ENCODE data around the gene PROX1.

- TF ChIP-seq CTCF (IDR thresholded peaks at IDR 0.05; ENCODE audit: insufficient read depth, low read length) (no peak), REST (IDR thresholded peaks at IDR 0.05; ENCODE audit: insufficient replicate concordance, low read depth) (no peak), POLR2AphosphoS5 (IDR thresholded peaks at IDR 0.05; ENCODE audit: low read depth) (no peak)
Observed at GRCh38 chr1:213939888-213940287, 47.9 kb upstream of the PROX1 start.
